Panc1 (cell line): ENCODE data around the gene TYRP1. TPM values are rescaled to one million over a fixed set of nuclear protein-coding genes. Genes with fewer than 3 reads are reported as not detected.

ENCODE experiments used
- ATAC-seq: fragments of 200-7000 bp; cut with Tn5 transposase; 2 replicates; pipeline ENCODE4 v1.9.1; 2020; ENCODE audit warnings: mild to moderate bottlenecking, moderate library complexity
- BruUV-seq: library from RNA; stranded (reverse); fragments of 400-500 nt; replicated peaks from 2 replicates; lab custom pipeline; 2021; lab: Mats Ljungman, UMichigan
- CTCF ChIA-PET: fragments of 300-600 bp; sonication (Branson Sonifier 250); formaldehyde crosslinking; loops from one replicate; lab custom pipeline; 2022; ENCODE audit warnings: antibody characterized with exemption; lab: Charles Lee
- POLR2A ChIA-PET: fragments of 300-600 bp; sonication (Branson Sonifier 250); formaldehyde crosslinking; loops from one replicate; lab custom pipeline; 2022; ENCODE audit warnings: antibody characterized with exemption; lab: Charles Lee
- DNase-seq: peaks from one replicate; pipeline ENCODE4 v3.0.0-alpha.2; 2010; ENCODE audit warnings: low read depth, low spot score
- H3K27ac ChIP-seq: 2 replicates; pipeline ENCODE4 v1.5.1; 2011; ENCODE audit warnings: mild to moderate bottlenecking, low read length, inconsistent platforms
- H3K27me3 ChIP-seq: fragments of 200-500 bp; sonication (Bioruptor generic); 2 replicates; pipeline ENCODE4 v1.6.0; 2014; ENCODE audit warnings: low read length, inconsistent platforms; ENCODE audit not compliant: control insufficient read depth, insufficient read depth
- H3K36me3 ChIP-seq: fragments of 200-500 bp; sonication (Bioruptor generic); 2 replicates; pipeline ENCODE4 v1.5.1; 2014; ENCODE audit warnings: inconsistent platforms, mild to moderate bottlenecking, low read length, moderate library complexity; ENCODE audit not compliant: control insufficient read depth, insufficient read depth
- H3K4me1 ChIP-seq: 2 replicates; pipeline ENCODE4 v1.5.1; 2011; ENCODE audit warnings: inconsistent platforms, mild to moderate bottlenecking, low read length, moderate library complexity; ENCODE audit not compliant: control insufficient read depth, insufficient read depth
- H3K4me3 ChIP-seq, 2 experiments: 2 replicates each; pipeline ENCODE4 v1.5.1; 2011 to 2012; ENCODE audit warnings: low read depth in 2 of 2, low read length in 2 of 2, mild to moderate bottlenecking in 2 of 2, inconsistent platforms in 1 of 2, moderate library complexity in 1 of 2
- H3K9me3 ChIP-seq: fragments of 200-500 bp; sonication (Bioruptor generic); 2 replicates; pipeline ENCODE4 v1.5.1; 2014; ENCODE audit warnings: low read depth, mild to moderate bottlenecking, inconsistent platforms, low read length, moderate library complexity; ENCODE audit not compliant: control insufficient read depth, insufficient read depth
- POLR2AphosphoS5 ChIP-seq: IDR thresholded peaks from 2 replicates; pipeline ENCODE4 v1.6.1; 2012; ENCODE audit warnings: mild to moderate bottlenecking, low read depth, low read length, moderate library complexity
- SIN3A ChIP-seq: IDR thresholded peaks from 2 replicates; pipeline ENCODE4 v1.6.1; 2012; ENCODE audit warnings: low read depth, mild to moderate bottlenecking, low read length, moderate library complexity, borderline replicate concordance; ENCODE audit not compliant: insufficient read depth
- TCF7L2 ChIP-seq: IDR thresholded peaks from 2 replicates; pipeline ENCODE4 v1.6.1; 2011; ENCODE audit warnings: mild to moderate bottlenecking, low read depth, low read length, inconsistent platforms
- in situ Hi-C: cut with HindIII; loops from 2 replicates; pipeline ENCODE4 v1.10.0; 2016; ENCODE audit warnings: low sequenced_read_pairs, low pct_unique_long_range_greater_than_20kb
- intact Hi-C: fragments of 100-400 bp; cut with micrococcal nuclease; formaldehyde crosslinking; loops from one replicate; pipeline ENCODE4 v1.10.0; 2022; ENCODE audit not compliant: unreplicated experiment
- total RNA-seq: library from RNA; stranded (reverse); gene quantifications from one replicate; pipeline ENCODE4 v1.2.1, GENCODE V29; 2021; ENCODE audit not compliant: unreplicated experiment
- TF ChIP-seq, protein P1 (sequence below): fragments of 450-650 bp; IDR thresholded peaks from 2 replicates; pipeline ENCODE4 v1.5.1; 2017; ENCODE audit warnings: mild to moderate bottlenecking
- TF ChIP-seq, protein P2 (sequence below), 2 experiments: IDR thresholded peaks; 2 replicates each; pipeline ENCODE4 v1.6.1; 2011 to 2012; ENCODE audit warnings: low read depth in 2 of 2, control low read depth in 1 of 2, low read length in 1 of 2, mild to moderate bottlenecking in 1 of 2, moderate library complexity in 1 of 2; ENCODE audit not compliant: insufficient read depth in 1 of 2

The TYRP1 gene
- total RNA-seq, 1 experiment from 2014 or later, result 0.23 TPM

DNA sequence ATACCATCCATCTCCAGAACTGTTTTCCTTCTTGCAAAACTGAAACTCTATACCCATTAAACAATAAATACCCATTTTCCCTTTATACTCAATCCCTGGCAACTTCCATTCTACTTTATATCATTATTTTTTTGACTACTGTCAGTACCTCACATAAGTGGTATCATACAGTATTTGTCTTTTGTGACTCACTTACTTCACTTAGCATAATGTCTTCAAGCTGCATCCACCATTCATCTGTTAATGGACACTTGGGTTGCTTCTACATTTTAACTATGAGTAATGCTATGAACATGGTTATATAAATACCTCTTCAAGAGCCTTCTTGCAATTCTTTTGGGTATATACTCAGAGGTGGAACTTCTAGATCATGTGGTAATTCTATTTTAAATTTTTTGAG, 11.6 kb upstream of the TYRP1 start:
- intact Hi-C loops (no loop called here), in situ Hi-C loops (no loop called here)
- H3K9me3 ChIP-seq, result no peaks in the 10 kb centered on the region
- DNase-seq, result no peak
- H3K27me3 ChIP-seq, result no peaks in the 10 kb centered on the region
- BruUV-seq, result no TSS peak
- no peaks in the 10 kb centered on the region for H3K4me1 ChIP-seq
- ChIA-PET CTCF (no interaction called here), POLR2A (no interaction called here)
- no peak for ATAC-seq
- no peak overlapping the region for H3K4me3 ChIP-seq
- no peaks in the 10 kb centered on the region for H3K36me3 ChIP-seq
- TF ChIP-seq, protein P1, sequence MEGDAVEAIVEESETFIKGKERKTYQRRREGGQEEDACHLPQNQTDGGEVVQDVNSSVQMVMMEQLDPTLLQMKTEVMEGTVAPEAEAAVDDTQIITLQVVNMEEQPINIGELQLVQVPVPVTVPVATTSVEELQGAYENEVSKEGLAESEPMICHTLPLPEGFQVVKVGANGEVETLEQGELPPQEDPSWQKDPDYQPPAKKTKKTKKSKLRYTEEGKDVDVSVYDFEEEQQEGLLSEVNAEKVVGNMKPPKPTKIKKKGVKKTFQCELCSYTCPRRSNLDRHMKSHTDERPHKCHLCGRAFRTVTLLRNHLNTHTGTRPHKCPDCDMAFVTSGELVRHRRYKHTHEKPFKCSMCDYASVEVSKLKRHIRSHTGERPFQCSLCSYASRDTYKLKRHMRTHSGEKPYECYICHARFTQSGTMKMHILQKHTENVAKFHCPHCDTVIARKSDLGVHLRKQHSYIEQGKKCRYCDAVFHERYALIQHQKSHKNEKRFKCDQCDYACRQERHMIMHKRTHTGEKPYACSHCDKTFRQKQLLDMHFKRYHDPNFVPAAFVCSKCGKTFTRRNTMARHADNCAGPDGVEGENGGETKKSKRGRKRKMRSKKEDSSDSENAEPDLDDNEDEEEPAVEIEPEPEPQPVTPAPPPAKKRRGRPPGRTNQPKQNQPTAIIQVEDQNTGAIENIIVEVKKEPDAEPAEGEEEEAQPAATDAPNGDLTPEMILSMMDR, result no peak
- TF ChIP-seq SIN3A (no peak), POLR2AphosphoS5 (no peak), TCF7L2 (no peak)
- TF ChIP-seq, protein P2, sequence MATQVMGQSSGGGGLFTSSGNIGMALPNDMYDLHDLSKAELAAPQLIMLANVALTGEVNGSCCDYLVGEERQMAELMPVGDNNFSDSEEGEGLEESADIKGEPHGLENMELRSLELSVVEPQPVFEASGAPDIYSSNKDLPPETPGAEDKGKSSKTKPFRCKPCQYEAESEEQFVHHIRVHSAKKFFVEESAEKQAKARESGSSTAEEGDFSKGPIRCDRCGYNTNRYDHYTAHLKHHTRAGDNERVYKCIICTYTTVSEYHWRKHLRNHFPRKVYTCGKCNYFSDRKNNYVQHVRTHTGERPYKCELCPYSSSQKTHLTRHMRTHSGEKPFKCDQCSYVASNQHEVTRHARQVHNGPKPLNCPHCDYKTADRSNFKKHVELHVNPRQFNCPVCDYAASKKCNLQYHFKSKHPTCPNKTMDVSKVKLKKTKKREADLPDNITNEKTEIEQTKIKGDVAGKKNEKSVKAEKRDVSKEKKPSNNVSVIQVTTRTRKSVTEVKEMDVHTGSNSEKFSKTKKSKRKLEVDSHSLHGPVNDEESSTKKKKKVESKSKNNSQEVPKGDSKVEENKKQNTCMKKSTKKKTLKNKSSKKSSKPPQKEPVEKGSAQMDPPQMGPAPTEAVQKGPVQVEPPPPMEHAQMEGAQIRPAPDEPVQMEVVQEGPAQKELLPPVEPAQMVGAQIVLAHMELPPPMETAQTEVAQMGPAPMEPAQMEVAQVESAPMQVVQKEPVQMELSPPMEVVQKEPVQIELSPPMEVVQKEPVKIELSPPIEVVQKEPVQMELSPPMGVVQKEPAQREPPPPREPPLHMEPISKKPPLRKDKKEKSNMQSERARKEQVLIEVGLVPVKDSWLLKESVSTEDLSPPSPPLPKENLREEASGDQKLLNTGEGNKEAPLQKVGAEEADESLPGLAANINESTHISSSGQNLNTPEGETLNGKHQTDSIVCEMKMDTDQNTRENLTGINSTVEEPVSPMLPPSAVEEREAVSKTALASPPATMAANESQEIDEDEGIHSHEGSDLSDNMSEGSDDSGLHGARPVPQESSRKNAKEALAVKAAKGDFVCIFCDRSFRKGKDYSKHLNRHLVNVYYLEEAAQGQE (IDR thresholded peaks at IDR 0.05; ENCODE audit: insufficient read depth in 1 of 2, low read depth in 2 of 2, low read length in 1 of 2), result no peak
- H3K27ac ChIP-seq, result no peak overlapping the region

DNA sequence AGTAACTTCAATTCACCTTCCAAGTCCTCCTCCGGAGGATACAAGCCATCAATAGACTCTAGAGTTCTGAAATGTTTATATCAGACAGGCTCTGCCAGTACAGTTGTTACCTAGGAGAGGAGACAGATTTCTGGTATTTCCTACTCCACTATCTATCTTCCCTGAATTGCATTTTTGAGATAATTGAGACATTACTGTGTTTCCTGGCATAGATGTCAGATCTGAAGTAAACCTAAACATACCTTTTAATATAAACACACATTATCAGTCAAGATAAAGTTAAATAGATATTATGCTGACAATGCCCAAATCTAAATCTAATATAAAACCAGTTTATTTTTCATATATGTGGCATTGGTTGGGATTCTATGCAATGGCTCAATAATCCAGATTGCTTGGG, 8.2 kb upstream of the TYRP1 start:
- H3K4me3 ChIP-seq, result no peak overlapping the region
- no peaks in the 10 kb centered on the region for H3K4me1 ChIP-seq
- ChIA-PET POLR2A (no interaction called here), CTCF (no interaction called here)
- no peak overlapping the region for H3K27ac ChIP-seq
- in situ Hi-C loops, result no loop called here
- intact Hi-C loops, result no loop called here
- BruUV-seq, result no TSS peak
- no peaks in the 10 kb centered on the region for H3K36me3 ChIP-seq
- ATAC-seq (no peak), DNase-seq (no peak)
- H3K27me3 ChIP-seq, result no peaks in the 10 kb centered on the region
- TF ChIP-seq TCF7L2, result no peak
- TF ChIP-seq, protein P2 (IDR thresholded peaks at IDR 0.05; ENCODE audit: insufficient read depth in 1 of 2, low read depth in 2 of 2, low read length in 1 of 2), result no peak
- TF ChIP-seq POLR2AphosphoS5, result no peak
- TF ChIP-seq, protein P1, result no peak
- TF ChIP-seq SIN3A, result no peak
- H3K9me3 ChIP-seq, result no peaks in the 10 kb centered on the region
